A673 (cell line): ENCODE results near the gene PSD2. TPM values are rescaled to one million over a fixed set of nuclear protein-coding genes. Genes with fewer than 3 reads are reported as not detected.

ENCODE experiments used
- BruUV-seq: library from RNA; stranded (reverse); fragments of 400-500 nt; replicated peaks from 2 replicates; lab custom pipeline; 2021; lab: Mats Ljungman, UMichigan
- CTCF ChIA-PET: fragments of 300-600 bp; sonication (Branson Sonifier 250); formaldehyde crosslinking; loops from one replicate; lab custom pipeline; 2022; ENCODE audit warnings: antibody characterized with exemption; lab: Charles Lee
- POLR2A ChIA-PET: fragments of 300-600 bp; sonication (Branson Sonifier 250); formaldehyde crosslinking; loops from one replicate; lab custom pipeline; 2022; ENCODE audit warnings: antibody characterized with exemption; ENCODE audit not compliant: low non-redundant PET; lab: Charles Lee
- DNase-seq: peaks from one replicate; pipeline ENCODE4 v3.0.0-alpha.2; 2015; ENCODE audit warnings: low spot score
- H3K27ac ChIP-seq: fragments of 200-600 bp; sonication (generic); 2 replicates; pipeline ENCODE4 v1.5.1; 2016; ENCODE audit warnings: mixed run types, low read depth, mild to moderate bottlenecking, mixed read lengths, antibody characterized with exemption, low read length; ENCODE audit not compliant: poor library complexity, severe bottlenecking
- H3K27me3 ChIP-seq: fragments of 200-600 bp; sonication (generic); replicated peaks from 2 replicates; pipeline ENCODE4 v1.6.1; 2017; ENCODE audit warnings: mixed run types, low read depth, mild to moderate bottlenecking, mixed read lengths, antibody characterized with exemption, low read length; ENCODE audit not compliant: insufficient read depth, poor library complexity
- H3K36me3 ChIP-seq: fragments of 200-600 bp; sonication (generic); 2 replicates; pipeline ENCODE4 v1.6.1; 2016; ENCODE audit warnings: mixed run types, mild to moderate bottlenecking, mixed read lengths, antibody characterized with exemption, low read length; ENCODE audit not compliant: insufficient read depth, poor library complexity, severe bottlenecking
- H3K4me1 ChIP-seq: fragments of 200-600 bp; sonication (generic); 2 replicates; pipeline ENCODE4 v1.6.1; 2017; ENCODE audit warnings: mixed run types, mild to moderate bottlenecking, mixed read lengths, antibody characterized with exemption, low read length; ENCODE audit not compliant: insufficient read depth, poor library complexity, severe bottlenecking
- H3K4me3 ChIP-seq: fragments of 200-600 bp; sonication (generic); 2 replicates; pipeline ENCODE4 v1.5.1; 2016; ENCODE audit warnings: low read depth, mixed run types, mild to moderate bottlenecking, mixed read lengths, low read length; ENCODE audit not compliant: poor library complexity, severe bottlenecking
- H3K9me3 ChIP-seq: fragments of 200-600 bp; sonication (generic); 2 replicates; pipeline ENCODE4 v1.6.1; 2016; ENCODE audit warnings: mixed run types, low read depth, mild to moderate bottlenecking, mixed read lengths, antibody characterized with exemption, low read length; ENCODE audit not compliant: poor library complexity, severe bottlenecking
- CTCF ChIP-seq: fragments of 300-800, 200-600 bp; sonication (generic); conservative IDR thresholded peaks from 2 replicates; pipeline ENCODE4 v1.5.1; 2017; ENCODE audit warnings: low read depth, mild to moderate bottlenecking, antibody characterized with exemption, low read length, moderate library complexity, mixed read lengths
- EZH2 ChIP-seq: fragments of 200-600 bp; sonication (generic); IDR thresholded peaks from 2 replicates; pipeline ENCODE4 v1.6.1; 2017; ENCODE audit warnings: borderline replicate concordance, low read depth, mild to moderate bottlenecking, mixed read lengths, antibody characterized with exemption, low read length; ENCODE audit not compliant: poor library complexity, severe bottlenecking
- intact Hi-C: fragments of 100-400 bp; cut with micrococcal nuclease; formaldehyde crosslinking; loops from one replicate; pipeline ENCODE4 v1.10.0; 2022; ENCODE audit not compliant: unreplicated experiment
- total RNA-seq: library from RNA; stranded (reverse); gene quantifications from 2 replicates; pipeline ENCODE4 v1.2.3, GENCODE V29; 2021

Gene PSD2
- total RNA-seq, 1 experiment from 2014 or later, result 0.26 TPM

GRCh38 chr5:139842321-139842720, 46.7 kb downstream of the PSD2 start:
- Histone ChIP-seq H3K4me1 (no peaks in the 10 kb centered on the region), H3K9me3 (no peaks in the 10 kb centered on the region), H3K4me3 (no peak overlapping the region), H3K36me3 (no peaks in the 10 kb centered on the region), H3K27me3 (peaks cover 10% of the 10 kb centered on the region), H3K27ac (no peak overlapping the region)
- no TSS peak for BruUV-seq
- ChIA-PET CTCF (no interaction called here), POLR2A (no interaction called here)
- intact Hi-C loops, result loop anchor here (10.0 kb wide), 1 partner anchor 208 kb away; no protein-coding TSS in a partner anchor
- no peak for TF ChIP-seq CTCF
- no peak for TF ChIP-seq EZH2
- no peak for DNase-seq

- TF ChIP-seq CTCF, result no peak
- TF ChIP-seq EZH2, result no peak
- DNase-seq, result no peak
- intact Hi-C loops, result loop anchor here (1.0 to 10.0 kb wide), 2 partner anchors 57 to 209 kb away; no protein-coding TSS in a partner anchor
- Histone ChIP-seq H3K27me3 (peaks cover 13% of the 10 kb centered on the region), H3K4me1 (no peaks in the 10 kb centered on the region), H3K9me3 (no peaks in the 10 kb centered on the region), H3K4me3 (no peak overlapping the region), H3K27ac (no peak overlapping the region), H3K36me3 (no peaks in the 10 kb centered on the region)
- POLR2A ChIA-PET, result no interaction called here
- CTCF ChIA-PET, result interaction anchor here (0.5 to 4.1 kb wide), 2 partner anchors 56 to 197 kb away, joined by 6 to 18 read pairs; no protein-coding TSS in a partner anchor
- BruUV-seq, result no TSS peak
Observed at GRCh38 chr5:139843991-139844390, 48.4 kb downstream of the PSD2 start.

- TF ChIP-seq EZH2 (no peak), CTCF (peak; percentile 88)
- peaks cover 13% of the 10 kb centered on the region for H3K27me3 ChIP-seq
- intact Hi-C loops, result loop anchor here (1.0 to 10.0 kb wide), 2 partner anchors 57 to 210 kb away; no protein-coding TSS in a partner anchor
- H3K4me1 ChIP-seq, result no peaks in the 10 kb centered on the region
- H3K27ac ChIP-seq, result no peak overlapping the region
- no TSS peak for BruUV-seq
- H3K4me3 ChIP-seq, result no peak overlapping the region
- CTCF ChIA-PET, result interaction anchor here (4.1 kb wide), 1 partner anchor 57 kb away, joined by 18 read pairs; no protein-coding TSS in a partner anchor
- no peaks in the 10 kb centered on the region for H3K36me3 ChIP-seq
- peak; percentile 85 for DNase-seq
- no peaks in the 10 kb centered on the region for H3K9me3 ChIP-seq
- POLR2A ChIA-PET, result no interaction called here
Observed at GRCh38 chr5:139844472-139845145, 49.0 kb downstream of the PSD2 start.
